Vagina (tissue), 2 donors: ENCODE data around the gene CLP1. TPM values are rescaled to one million over a fixed set of nuclear protein-coding genes. Genes with fewer than 3 reads are reported as not detected.

ENCODE experiments used
- DNase-seq, 2 donors: peaks; one replicate each; pipeline ENCODE4 v3.0.0-alpha.2; 2017; ENCODE audit errors: extremely low spot score in 2 of 2
- H3K27ac ChIP-seq: fragments of 200-600 bp; sonication (generic); one replicate; pipeline ENCODE4 v1.5.1; 2019
- H3K27me3 ChIP-seq: fragments of 200-600 bp; sonication (generic); one replicate; pipeline ENCODE4 v1.5.1; 2019
- H3K36me3 ChIP-seq, 2 donors: fragments of 200-600 bp; sonication (generic); one replicate each; pipeline ENCODE4 v1.5.1; 2017 to 2019
- H3K4me1 ChIP-seq: fragments of 200-600 bp; sonication (generic); one replicate; pipeline ENCODE4 v1.5.1; 2019
- H3K4me3 ChIP-seq, 2 donors: fragments of 200-600 bp; sonication (generic); 1 replicate in 1 of 2; 2 replicates in 1 of 2; pipeline ENCODE4 v1.5.1; 2016 to 2019
- H3K9me3 ChIP-seq: fragments of 200-600 bp; sonication (generic); one replicate; pipeline ENCODE4 v1.5.1; 2019
- POLR2A ChIP-seq, 2 donors: fragments of 450-650 bp; IDR thresholded peaks; one replicate each; pipeline ENCODE4 v1.6.1; 2017; ENCODE audit warnings: antibody characterized with exemption in 2 of 2, mild to moderate bottlenecking in 2 of 2, moderate library complexity in 2 of 2
- POLR2AphosphoS5 ChIP-seq, 2 donors: sonication (generic); formaldehyde crosslinking; IDR thresholded peaks; one replicate each; pipeline ENCODE4 v1.9.0; 2017; ENCODE audit warnings: antibody characterized with exemption in 2 of 2, mild to moderate bottlenecking in 2 of 2, low read depth in 1 of 2; ENCODE audit not compliant: insufficient read depth in 1 of 2
- intact Hi-C: fragments of 100-400 bp; cut with DNase I; formaldehyde crosslinking; loops from one replicate; pipeline ENCODE4 v1.15.1; 2023
- total RNA-seq: library from RNA; depleted of rRNA; stranded (reverse); fragments of >200 nt; gene quantifications from one replicate; pipeline ENCODE4 v1.2.3, GENCODE V29; 2016
- TF ChIP-seq, protein P1 (sequence below), 3 experiments: fragments of 450-650 bp in 2 of 3; fragments of 200-600 bp in 1 of 3; sonication (generic) in 1 of 3; IDR thresholded peaks; one replicate each; pipeline ENCODE4 v1.5.1; 2017 to 2019; ENCODE audit warnings: antibody characterized with exemption in 3 of 3, mild to moderate bottlenecking in 2 of 3, moderate library complexity in 2 of 3

Gene CLP1
- total RNA-seq, 1 donor from 2014 or later = 10.8 TPM

- Histone ChIP-seq H3K27me3 (no peaks in the 10 kb centered on the region), H3K9me3 (no peaks in the 10 kb centered on the region), H3K4me1 (peaks cover 41% of the 10 kb centered on the region), H3K36me3 (no peaks in the 10 kb centered on the region), H3K27ac (peak overlapping the region; percentile 80), H3K4me3 (peak overlapping the region; percentile 66 to 93)
- no peak for DNase-seq
- intact Hi-C loops = loop anchor here (2.0 to 10.0 kb wide), 4 partner anchors 37 to 315 kb away; partner anchors contain the start of gene TNKS1BP1
- TF ChIP-seq, protein P1, sequence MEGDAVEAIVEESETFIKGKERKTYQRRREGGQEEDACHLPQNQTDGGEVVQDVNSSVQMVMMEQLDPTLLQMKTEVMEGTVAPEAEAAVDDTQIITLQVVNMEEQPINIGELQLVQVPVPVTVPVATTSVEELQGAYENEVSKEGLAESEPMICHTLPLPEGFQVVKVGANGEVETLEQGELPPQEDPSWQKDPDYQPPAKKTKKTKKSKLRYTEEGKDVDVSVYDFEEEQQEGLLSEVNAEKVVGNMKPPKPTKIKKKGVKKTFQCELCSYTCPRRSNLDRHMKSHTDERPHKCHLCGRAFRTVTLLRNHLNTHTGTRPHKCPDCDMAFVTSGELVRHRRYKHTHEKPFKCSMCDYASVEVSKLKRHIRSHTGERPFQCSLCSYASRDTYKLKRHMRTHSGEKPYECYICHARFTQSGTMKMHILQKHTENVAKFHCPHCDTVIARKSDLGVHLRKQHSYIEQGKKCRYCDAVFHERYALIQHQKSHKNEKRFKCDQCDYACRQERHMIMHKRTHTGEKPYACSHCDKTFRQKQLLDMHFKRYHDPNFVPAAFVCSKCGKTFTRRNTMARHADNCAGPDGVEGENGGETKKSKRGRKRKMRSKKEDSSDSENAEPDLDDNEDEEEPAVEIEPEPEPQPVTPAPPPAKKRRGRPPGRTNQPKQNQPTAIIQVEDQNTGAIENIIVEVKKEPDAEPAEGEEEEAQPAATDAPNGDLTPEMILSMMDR (IDR thresholded peaks at IDR 0.05) = no peak
- TF ChIP-seq POLR2AphosphoS5 (IDR thresholded peaks at IDR 0.05; ENCODE audit: insufficient read depth in 1 of 2, low read depth in 1 of 2) (no peak), POLR2A (IDR thresholded peaks at IDR 0.05) (no peak)
Observed at GRCh38 chr11:57639321-57640067, 18.1 kb upstream of the CLP1 start.

GRCh38 chr11:57640068-57640800 is 17.3 kb upstream of the CLP1 start:
- Histone ChIP-seq H3K36me3 (no peaks in the 10 kb centered on the region), H3K4me1 (peaks cover 48% of the 10 kb centered on the region), H3K27me3 (no peaks in the 10 kb centered on the region), H3K9me3 (no peaks in the 10 kb centered on the region), H3K4me3 (peak overlapping the region; percentile 66 to 93), H3K27ac (peak overlapping the region; percentile 80)
- DNase-seq = no peak
- TF ChIP-seq, protein P1 (IDR thresholded peaks at IDR 0.05) = no peak
- TF ChIP-seq POLR2AphosphoS5 (IDR thresholded peaks at IDR 0.05; ENCODE audit: insufficient read depth in 1 of 2, low read depth in 1 of 2) (no peak), POLR2A (IDR thresholded peaks at IDR 0.05) (no peak)
- intact Hi-C loops = loop anchor here (10.0 kb wide), 2 partner anchors 185 to 315 kb away; partner anchors contain the start of gene TNKS1BP1

DNA sequence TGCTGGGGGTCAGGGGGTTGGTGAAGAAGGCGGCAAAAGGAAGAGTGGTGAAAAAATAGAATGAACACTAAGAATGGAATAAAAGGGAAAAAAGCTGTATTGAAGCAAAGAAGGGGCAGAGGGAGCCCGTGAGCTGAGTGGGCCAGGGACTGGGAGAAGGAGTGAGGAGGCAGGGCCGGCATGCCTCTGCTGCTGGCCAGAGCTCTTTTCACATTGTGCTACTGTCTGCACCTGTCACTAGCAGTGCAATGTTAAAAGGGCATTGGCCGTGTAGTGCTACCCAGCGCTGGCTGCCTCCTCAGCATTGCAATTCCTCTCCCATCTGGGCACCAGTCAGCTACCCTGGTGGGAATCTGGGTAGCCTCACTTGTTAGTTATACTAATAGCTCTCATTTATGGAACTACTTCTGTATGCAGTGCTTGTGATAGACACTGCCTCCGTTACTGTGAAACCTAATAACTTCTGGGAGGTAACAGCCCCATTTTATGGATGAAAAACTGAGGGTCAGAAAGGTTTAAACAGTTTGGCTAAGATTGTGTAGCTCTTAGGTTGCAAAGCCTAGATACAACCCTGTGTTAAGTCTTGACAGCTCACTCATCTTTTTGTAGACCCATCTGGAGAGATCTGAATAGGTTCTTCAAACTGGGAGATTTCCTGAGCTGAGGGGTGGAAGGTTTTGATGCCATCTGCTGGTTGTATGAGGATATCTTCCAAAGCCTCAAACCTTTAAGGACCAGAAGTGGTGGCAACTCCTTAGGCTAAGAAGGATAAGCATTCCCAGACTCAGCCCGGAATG is 16.4 kb upstream of the CLP1 start:
- intact Hi-C loops = loop anchor here (10.0 kb wide), 2 partner anchors 186 to 316 kb away; partner anchors contain the start of gene TNKS1BP1
- H3K4me3 ChIP-seq = no peak overlapping the region

GRCh38 chr11:57643802-57644201 is 13.8 kb upstream of the CLP1 start:
- H3K9me3 ChIP-seq = no peaks in the 10 kb centered on the region
- intact Hi-C loops = loop anchor here (2.0 to 10.0 kb wide), 4 partner anchors 49 to 319 kb away; partner anchors contain the start of genes TNKS1BP1 and UBE2L6
- DNase-seq = no peak
- no peaks in the 10 kb centered on the region for H3K36me3 ChIP-seq
- TF ChIP-seq, protein P1 (IDR thresholded peaks at IDR 0.05) = no peak
- TF ChIP-seq POLR2AphosphoS5 (IDR thresholded peaks at IDR 0.05; ENCODE audit: insufficient read depth in 1 of 2, low read depth in 1 of 2) (no peak), POLR2A (IDR thresholded peaks at IDR 0.05) (no peak)
- H3K27ac ChIP-seq = no peak overlapping the region
- no peaks in the 10 kb centered on the region for H3K27me3 ChIP-seq
- H3K4me3 ChIP-seq = no peak overlapping the region
- H3K4me1 ChIP-seq = peaks cover 74% of the 10 kb centered on the region

More for the DNA sequence above, 16.4 kb upstream of the CLP1 start:
- H3K27ac ChIP-seq = peak overlapping the region; percentile 80
- no peak for DNase-seq
- no peaks in the 10 kb centered on the region for H3K36me3 ChIP-seq
- peaks cover 58% of the 10 kb centered on the region for H3K4me1 ChIP-seq
- TF ChIP-seq, protein P1 (IDR thresholded peaks at IDR 0.05) = peak in 2 of 3 experiments; percentile 42 to 46
- TF ChIP-seq POLR2A (IDR thresholded peaks at IDR 0.05) = no peak
- TF ChIP-seq POLR2AphosphoS5 (IDR thresholded peaks at IDR 0.05; ENCODE audit: insufficient read depth in 1 of 2, low read depth in 1 of 2) = no peak
- no peaks in the 10 kb centered on the region for H3K9me3 ChIP-seq
- no peaks in the 10 kb centered on the region for H3K27me3 ChIP-seq
